Measurements from ENCODE around the gene SRSF9.
"Not testable (repeated sequence)": the region's sequence is repeated elsewhere in the genome, so short reads cannot be mapped to it uniquely, and the experiment has no call there.

- TF ChIP-seq RAD21 (conservative IDR thresholded peaks at IDR 0.05); CTCF (IDR thresholded peaks at IDR 0.05; ENCODE audit: poor library complexity, severe bottlenecking); EZH2 (IDR thresholded peaks at IDR 0.05; ENCODE audit: borderline replicate concordance, insufficient read depth, low read length, poor library complexity, severe bottlenecking); SMC3 (conservative IDR thresholded peaks at IDR 0.05; ENCODE audit: poor library complexity); EP300 (conservative IDR thresholded peaks at IDR 0.05; ENCODE audit: poor library complexity, severe bottlenecking); TAF1 (IDR thresholded peaks at IDR 0.05; ENCODE audit: low read depth); POLR2AphosphoS5 (IDR thresholded peaks at IDR 0.05); REST (IDR thresholded peaks at IDR 0.05; ENCODE audit: borderline replicate concordance): not testable (repeated sequence)
Observed at GRCh38 chr12:120446844-120447178, 22.7 kb downstream of the SRSF9 start.
